ENCODE measurements around the gene RASSF8. TPM values are rescaled to one million over a fixed set of nuclear protein-coding genes. Genes with fewer than 3 reads are reported as not detected.

RASSF8 gene
- total RNA-seq, 2 donors from 2014 or later = 47.9 to 86.6 TPM

- Histone ChIP-seq H3K27ac (peak overlapping the region; percentile 90 to 96), H3K9me3 (no peaks in the 10 kb centered on the region), H3K4me1 (ENCODE audit: control insufficient read depth in 1 of 2, low read depth in 2 of 2) (peaks cover 19 to 45% of the 10 kb centered on the region in 2 donors), H3K36me3 (no peaks in the 10 kb centered on the region), H3K27me3 (replicated peaks; ENCODE audit: insufficient read depth) (no peaks in the 10 kb centered on the region), H3K4me3 (peak overlapping the region; percentile 88)
- no peak for DNase-seq (ENCODE audit: low spot score)
- ATAC-seq (ENCODE audit: insufficient number of reproducible peaks, low FRiP score, low read depth) = no peak
- TF ChIP-seq CTCF (IDR thresholded peaks at IDR 0.05) = no peak
These were observed 1.7 kb downstream of the RASSF8 start for GRCh38 chr12:25960143-25960542.

- Histone ChIP-seq H3K27me3 (replicated peaks; ENCODE audit: insufficient read depth) (no peaks in the 10 kb centered on the region), H3K4me1 (ENCODE audit: control insufficient read depth in 1 of 2, low read depth in 2 of 2) (peaks cover 19 to 45% of the 10 kb centered on the region in 2 donors), H3K36me3 (no peaks in the 10 kb centered on the region), H3K4me3 (peak overlapping the region; percentile 88), H3K27ac (no peak overlapping the region), H3K9me3 (no peaks in the 10 kb centered on the region)
- TF ChIP-seq CTCF (IDR thresholded peaks at IDR 0.05) = no peak
- ATAC-seq (ENCODE audit: insufficient number of reproducible peaks, low FRiP score, low read depth) (no peak), DNase-seq (ENCODE audit: low spot score) (no peak)
These were observed 2.5 kb downstream of the RASSF8 start for GRCh38 chr12:25960961-25961360.

GRCh38 chr12:25962932-25963525, 4.5 kb downstream of the RASSF8 start:
- Histone ChIP-seq H3K9me3 (no peaks in the 10 kb centered on the region), H3K4me1 (ENCODE audit: control insufficient read depth in 1 of 2, low read depth in 2 of 2) (peaks cover 19 to 39% of the 10 kb centered on the region in 2 donors), H3K4me3 (no peak overlapping the region), H3K27me3 (replicated peaks; ENCODE audit: insufficient read depth) (no peaks in the 10 kb centered on the region), H3K27ac (peak overlapping the region in 1 of 2 donors; percentile 44), H3K36me3 (no peaks in the 10 kb centered on the region)
- DNase-seq (ENCODE audit: low spot score) (no peak), ATAC-seq (ENCODE audit: insufficient number of reproducible peaks, low FRiP score, low read depth) (no peak)
- no peak for TF ChIP-seq CTCF (IDR thresholded peaks at IDR 0.05)

DNA sequence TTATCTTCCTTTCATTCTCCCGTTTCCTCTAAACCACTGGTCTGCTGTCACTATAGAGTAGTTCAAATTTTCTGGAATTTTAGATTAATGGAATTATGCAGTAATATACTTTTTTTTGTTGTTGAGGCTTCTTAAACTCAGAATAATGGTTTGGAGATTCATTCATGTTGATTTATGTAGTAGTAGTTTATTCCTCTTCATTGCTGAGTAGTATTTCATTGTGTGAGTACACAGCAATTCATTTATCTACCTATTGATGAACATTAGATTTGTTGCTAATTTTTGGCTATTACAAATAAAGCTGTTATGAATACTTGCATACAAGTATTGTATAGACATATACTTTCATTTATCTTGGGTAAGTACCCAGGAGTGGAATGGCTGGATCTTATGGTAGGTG, 7.2 kb downstream of the RASSF8 start:
- Histone ChIP-seq H3K27ac (no peak overlapping the region), H3K4me1 (ENCODE audit: control insufficient read depth in 1 of 2, low read depth in 2 of 2) (peaks cover 15 to 52% of the 10 kb centered on the region in 2 donors), H3K27me3 (replicated peaks; ENCODE audit: insufficient read depth) (no peaks in the 10 kb centered on the region), H3K4me3 (no peak overlapping the region), H3K9me3 (no peaks in the 10 kb centered on the region), H3K36me3 (no peaks in the 10 kb centered on the region)
- DNase-seq (ENCODE audit: low spot score) (no peak), ATAC-seq (ENCODE audit: insufficient number of reproducible peaks, low FRiP score, low read depth) (no peak)
- no peak for TF ChIP-seq CTCF (IDR thresholded peaks at IDR 0.05)

DNA sequence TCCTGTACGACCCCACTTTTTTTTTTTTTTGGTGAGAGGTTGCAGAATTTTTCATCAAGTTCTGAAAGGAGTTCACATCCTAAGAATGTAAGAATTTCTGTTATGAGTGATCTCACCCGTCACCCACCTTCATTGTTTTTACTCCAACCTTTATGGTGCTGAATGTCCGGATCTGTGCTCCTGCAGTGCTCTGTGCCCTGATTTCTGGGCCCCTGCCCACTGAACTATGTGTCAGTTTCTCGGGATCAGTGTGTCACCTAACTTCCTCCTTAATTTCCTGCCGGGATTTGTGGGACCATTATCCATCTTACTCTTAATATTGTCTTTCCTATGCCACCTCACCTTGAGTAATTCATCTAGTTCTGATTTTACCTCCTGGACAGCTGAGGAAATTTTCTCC, 11.6 kb downstream of the RASSF8 start:
- no peak overlapping the region for H3K4me3 ChIP-seq
- ATAC-seq (ENCODE audit: insufficient number of reproducible peaks, low FRiP score, low read depth) (no peak), DNase-seq (ENCODE audit: low spot score) (no peak)
- no peaks in the 10 kb centered on the region for H3K27me3 ChIP-seq (replicated peaks; ENCODE audit: insufficient read depth)
- TF ChIP-seq CTCF (IDR thresholded peaks at IDR 0.05) = no peak
- no peaks in the 10 kb centered on the region for H3K9me3 ChIP-seq
- peaks cover 8 to 50% of the 10 kb centered on the region in 2 donors for H3K4me1 ChIP-seq (ENCODE audit: control insufficient read depth in 1 of 2, low read depth in 2 of 2)
- H3K36me3 ChIP-seq = no peaks in the 10 kb centered on the region
- peak overlapping the region in 1 of 2 donors; percentile 56 for H3K27ac ChIP-seq

Measured in thoracic aorta (tissue), 2 donors.